HCT116 (cell line): ENCODE results near the gene RRAD. TPM values are rescaled to one million over a fixed set of nuclear protein-coding genes. Genes with fewer than 3 reads are reported as not detected.

Experiments
- ATAC-seq: fragments of 200-7000 bp; cut with Tn5 transposase; 2 replicates; pipeline ENCODE4 v1.9.1; 2020; ENCODE audit warnings: mild to moderate bottlenecking, moderate library complexity
- BruUV-seq: library from RNA; stranded (reverse); fragments of 400-500 nt; replicated peaks from 2 replicates; lab custom pipeline; 2021; lab: Mats Ljungman, UMichigan
- CTCF ChIA-PET: fragments of 300-600 bp; sonication (Branson Sonifier 250); formaldehyde crosslinking; loops from one replicate; lab custom pipeline; 2021; ENCODE audit warnings: antibody characterized with exemption; lab: Charles Lee
- POLR2A ChIA-PET: fragments of 300-600, 350-600 bp; sonication (Branson Sonifier 250); formaldehyde crosslinking; loops from one replicate; lab custom pipeline; 2021; ENCODE audit warnings: antibody characterized with exemption; lab: Charles Lee
- RAD21 ChIA-PET, 2 experiments: fragments of 300-600 bp; sonication (Branson Sonifier 250); formaldehyde crosslinking; loops; one replicate each; lab custom pipeline; 2023; ENCODE audit warnings: low total read pairs in 2 of 2; ENCODE audit not compliant: uncharacterized antibody in 2 of 2, unreplicated experiment in 2 of 2, low non-redundant PET in 1 of 2; lab: Charles Lee
- DNase-seq: peaks from one replicate; pipeline ENCODE4 v3.0.0-alpha.2; 2010; ENCODE audit warnings: low read depth, low spot score
- H2AFZ ChIP-seq: fragments of 200-600 bp; shearing (Covaris generic), sonication (generic); 2 replicates; pipeline ENCODE4 v1.6.1; 2017; ENCODE audit warnings: low read depth, mixed run types, mixed read lengths, antibody characterized with exemption, low read length; ENCODE audit not compliant: poor library complexity, severe bottlenecking
- H3K27ac ChIP-seq: 2 replicates; pipeline ENCODE4 v1.5.1; 2012; ENCODE audit warnings: low read depth, low read length
- H3K27me3 ChIP-seq: fragments of 200-600 bp; sonication (generic); 2 replicates; pipeline ENCODE4 v1.6.1; 2016; ENCODE audit warnings: mixed run types, low read length, mixed read lengths; ENCODE audit not compliant: insufficient read depth
- H3K36me3 ChIP-seq, 2 experiments: fragments of 200-500 bp in 1 of 2; fragments of 200-600 bp in 1 of 2; sonication (Bioruptor generic) in 1 of 2; sonication (generic) in 1 of 2; 2 replicates each; pipeline versions ENCODE4 v1.5.1 to v1.6.1; 2014 to 2016; ENCODE audit warnings: low read length in 2 of 2, inconsistent platforms in 1 of 2, mixed read lengths in 1 of 2, mixed run types in 1 of 2; ENCODE audit not compliant: insufficient read depth in 2 of 2, control insufficient read depth in 1 of 2
- H3K4me1 ChIP-seq, 2 experiments: fragments of 200-600 bp in 1 of 2; sonication (generic) in 1 of 2; 2 replicates each; pipeline versions ENCODE4 v1.5.1 to v1.6.1; 2012 to 2017; ENCODE audit warnings: low read length in 2 of 2, inconsistent platforms in 1 of 2, mild to moderate bottlenecking in 1 of 2, mixed read lengths in 1 of 2, mixed run types in 1 of 2, moderate library complexity in 1 of 2; ENCODE audit not compliant: insufficient read depth in 2 of 2, control insufficient read depth in 1 of 2
- H3K4me2 ChIP-seq: fragments of 200-600 bp; sonication (generic); 2 replicates; pipeline ENCODE4 v1.6.1; 2017; ENCODE audit warnings: mixed run types, low read length, mixed read lengths
- H3K4me3 ChIP-seq, 2 experiments: fragments of 200-600 bp in 1 of 2; sonication (generic) in 1 of 2; replicated peaks in 1 of 2; 2 replicates each; pipeline ENCODE4 v1.5.1; 2011 to 2016; ENCODE audit warnings: low read length in 2 of 2, control low read depth in 1 of 2, low read depth in 1 of 2, mild to moderate bottlenecking in 1 of 2, mixed read lengths in 1 of 2, mixed run types in 1 of 2
- H3K79me2 ChIP-seq: fragments of 200-600 bp; sonication (generic); 2 replicates; pipeline ENCODE4 v1.6.1; 2017; ENCODE audit warnings: mild to moderate bottlenecking, mixed run types, low read length, moderate library complexity, mixed read lengths; ENCODE audit not compliant: insufficient read depth
- H3K9ac ChIP-seq: fragments of 200-600 bp; sonication (generic); 2 replicates; pipeline ENCODE4 v1.6.1; 2016; ENCODE audit warnings: low read length, mixed read lengths
- H3K9me2 ChIP-seq: fragments of 200-600 bp; sonication (generic), shearing (Covaris generic); 2 replicates; pipeline ENCODE4 v1.6.1; 2017; ENCODE audit warnings: mixed run types, mild to moderate bottlenecking, moderate library complexity; ENCODE audit not compliant: insufficient read depth
- H3K9me3 ChIP-seq, 2 experiments: fragments of 200-500 bp in 1 of 2; fragments of 200-600 bp in 1 of 2; sonication (Bioruptor generic) in 1 of 2; sonication (generic) in 1 of 2; 2 replicates each; pipeline ENCODE4 v1.6.1; 2014 to 2017; ENCODE audit warnings: low read length in 2 of 2, mixed read lengths in 2 of 2, inconsistent platforms in 1 of 2, low read depth in 1 of 2, mild to moderate bottlenecking in 1 of 2, mixed run types in 1 of 2, moderate library complexity in 1 of 2; ENCODE audit not compliant: control insufficient read depth in 1 of 2, insufficient read depth in 1 of 2
- H4K20me1 ChIP-seq: fragments of 200-600 bp; sonication (generic), shearing (Covaris generic); 2 replicates; pipeline ENCODE4 v1.6.1; 2017; ENCODE audit warnings: mixed run types, mild to moderate bottlenecking, moderate library complexity; ENCODE audit not compliant: insufficient read depth
- RAD21 ChIP-seq: IDR thresholded peaks from 2 replicates; pipeline ENCODE4 v1.6.1; 2012; ENCODE audit warnings: low read depth, mild to moderate bottlenecking
- SIN3A ChIP-seq: IDR thresholded peaks from 2 replicates; pipeline ENCODE4 v1.6.1; 2012; ENCODE audit warnings: low read depth
- intact Hi-C: fragments of 100-400 bp; cut with micrococcal nuclease; formaldehyde crosslinking; loops from 2 replicates; pipeline ENCODE4 v1.10.0; 2022
- total RNA-seq: library from RNA; stranded (reverse); gene quantifications from one replicate; pipeline ENCODE4 v1.2.1, GENCODE V29; 2021; ENCODE audit not compliant: unreplicated experiment
- TF ChIP-seq, protein P1 (sequence below), 3 experiments: fragments of 200-600 bp in 1 of 3; sonication (generic) in 1 of 3; IDR thresholded peaks in 2 of 3; conservative IDR thresholded peaks in 1 of 3; 2 replicates each; pipeline ENCODE4 v1.5.1; 2012 to 2017; ENCODE audit warnings: low read depth in 2 of 3, low read length in 2 of 3, antibody characterized with exemption in 1 of 3, borderline replicate concordance in 1 of 3, control low read depth in 1 of 3, mild to moderate bottlenecking in 1 of 3, mixed read lengths in 1 of 3, mixed run types in 1 of 3, moderate library complexity in 1 of 3; ENCODE audit not compliant: insufficient read depth in 1 of 3

The RRAD gene
- total RNA-seq, 1 experiment from 2014 or later: 2.2 TPM

DNA sequence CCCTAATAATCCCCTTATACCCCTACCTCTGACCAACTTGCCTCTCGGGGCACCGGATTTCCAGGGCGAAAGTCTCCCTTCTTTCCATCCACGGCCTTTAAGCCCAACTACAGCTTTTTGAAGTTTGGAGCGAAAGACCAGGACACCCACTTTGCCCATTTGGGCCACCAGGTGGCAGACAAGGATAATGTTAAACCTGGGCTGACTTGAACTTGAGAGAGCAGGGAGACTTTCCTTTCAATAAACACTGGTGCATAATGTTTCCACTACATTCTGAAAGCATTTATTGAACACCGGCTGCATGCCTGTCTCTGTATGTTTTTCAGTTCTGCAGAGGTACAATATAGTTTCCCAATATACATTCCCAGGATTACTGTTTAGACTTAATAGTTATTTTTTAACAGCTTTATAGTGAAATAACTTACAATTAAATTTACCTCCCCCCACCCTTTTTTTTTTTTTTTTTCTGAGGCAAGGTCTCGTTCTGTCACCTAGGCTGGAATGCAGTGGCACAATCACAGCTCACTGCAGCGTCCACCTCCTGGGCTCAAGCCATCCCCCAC is 28.8 kb upstream of the RRAD start:
- CTCF ChIA-PET: interaction anchor here (0.6 to 1.5 kb wide), 19 partner anchors 11 to 567 kb away, joined by 3 to 13 read pairs (median 4); partner anchors contain the start of genes B3GNT9, ELMO3 and NOL3
- H3K4me2 ChIP-seq: peak overlapping the region; percentile 50
- intact Hi-C loops: loop anchor here (1.0 to 10.0 kb wide), 5 partner anchors 57 to 711 kb away; partner anchors contain the start of genes ACD, C16orf86, ENKD1 and FBXL8
- RAD21 ChIA-PET: interaction anchor here (0.7 to 1.4 kb wide), 6 partner anchors 18 to 201 kb away, joined by 3 to 7 read pairs (median 3); no protein-coding TSS in a partner anchor
- no peaks in the 10 kb centered on the region for H3K36me3 ChIP-seq
- peaks cover 11 to 12% of the 10 kb centered on the region in 2 experiments; a peak in 3 of 4 replicates for H3K4me1 ChIP-seq
- H3K4me3 ChIP-seq: no peak overlapping the region
- BruUV-seq: no TSS peak
- POLR2A ChIA-PET: interaction anchor here (0.6 kb wide), 1 partner anchor 29 kb away, joined by 3 read pairs; no protein-coding TSS in a partner anchor
- peak; percentile 95 for ATAC-seq
- H3K27me3 ChIP-seq: no peaks in the 10 kb centered on the region
- peaks cover 0 to 6% of the 10 kb centered on the region in 2 experiments; a peak in 1 of 4 replicates for H3K9me3 ChIP-seq
- H3K27ac ChIP-seq: peak overlapping the region; percentile 3; the same call in 1 of the 2 replicates
- no peaks in the 10 kb centered on the region for H3K79me2 ChIP-seq
- H2AFZ ChIP-seq: peak overlapping the region; percentile 77
- H3K9ac ChIP-seq: no peak overlapping the region
- no peak for TF ChIP-seq SIN3A
- peak; percentile 96 for TF ChIP-seq RAD21
- TF ChIP-seq, protein P1, sequence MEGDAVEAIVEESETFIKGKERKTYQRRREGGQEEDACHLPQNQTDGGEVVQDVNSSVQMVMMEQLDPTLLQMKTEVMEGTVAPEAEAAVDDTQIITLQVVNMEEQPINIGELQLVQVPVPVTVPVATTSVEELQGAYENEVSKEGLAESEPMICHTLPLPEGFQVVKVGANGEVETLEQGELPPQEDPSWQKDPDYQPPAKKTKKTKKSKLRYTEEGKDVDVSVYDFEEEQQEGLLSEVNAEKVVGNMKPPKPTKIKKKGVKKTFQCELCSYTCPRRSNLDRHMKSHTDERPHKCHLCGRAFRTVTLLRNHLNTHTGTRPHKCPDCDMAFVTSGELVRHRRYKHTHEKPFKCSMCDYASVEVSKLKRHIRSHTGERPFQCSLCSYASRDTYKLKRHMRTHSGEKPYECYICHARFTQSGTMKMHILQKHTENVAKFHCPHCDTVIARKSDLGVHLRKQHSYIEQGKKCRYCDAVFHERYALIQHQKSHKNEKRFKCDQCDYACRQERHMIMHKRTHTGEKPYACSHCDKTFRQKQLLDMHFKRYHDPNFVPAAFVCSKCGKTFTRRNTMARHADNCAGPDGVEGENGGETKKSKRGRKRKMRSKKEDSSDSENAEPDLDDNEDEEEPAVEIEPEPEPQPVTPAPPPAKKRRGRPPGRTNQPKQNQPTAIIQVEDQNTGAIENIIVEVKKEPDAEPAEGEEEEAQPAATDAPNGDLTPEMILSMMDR (IDR thresholded peaks at IDR 0.05 in 2 of 3, conservative IDR thresholded peaks at IDR 0.05 in 1 of 3; ENCODE audit: borderline replicate concordance in 1 of 3, insufficient read depth in 1 of 3, low read depth in 2 of 3, low read length in 2 of 3): peak; percentile 82 to 93 (median 88)
- DNase-seq: peak; percentile 74
- H3K9me2 ChIP-seq: no peaks in the 10 kb centered on the region
- no peaks in the 10 kb centered on the region for H4K20me1 ChIP-seq
